DOHH2 (cell line): ENCODE measurements around the gene HS3ST4.
"Not testable (repeated sequence)": the region's sequence is repeated elsewhere in the genome, so short reads cannot be mapped to it uniquely, and the experiment has no call there.

Source experiments
- H3F3A ChIP-seq: fragments of 200-600 bp; sonication (generic), shearing (Covaris generic); 2 replicates; pipeline ENCODE4 v1.6.0; 2016; ENCODE audit warnings: antibody characterized with exemption, mild to moderate bottlenecking; ENCODE audit not compliant: control insufficient read depth, insufficient read depth
- H3K27ac ChIP-seq: fragments of 200-600 bp; sonication (generic); 2 replicates; pipeline ENCODE4 v1.5.1; 2014; ENCODE audit warnings: low read depth, mild to moderate bottlenecking, low read length, moderate library complexity
- H3K27me3 ChIP-seq: fragments of 200-600 bp; sonication (generic); 2 replicates; pipeline ENCODE4 v1.6.1; 2014; ENCODE audit warnings: mild to moderate bottlenecking, low read length, mixed read lengths; ENCODE audit not compliant: control insufficient read depth
- H3K36me3 ChIP-seq: fragments of 200-600 bp; sonication (generic); 2 replicates; pipeline ENCODE4 v1.6.1; 2014; ENCODE audit warnings: mild to moderate bottlenecking, low read length, moderate library complexity, mixed read lengths; ENCODE audit not compliant: control insufficient read depth
- H3K4me1 ChIP-seq: fragments of 200-600 bp; sonication (generic); 2 replicates; pipeline ENCODE4 v1.6.1; 2014; ENCODE audit warnings: mild to moderate bottlenecking, low read length, mixed read lengths; ENCODE audit not compliant: control insufficient read depth
- H3K4me2 ChIP-seq: fragments of 200-600 bp; sonication (generic); 2 replicates; pipeline ENCODE4 v1.6.0; 2014; ENCODE audit warnings: mild to moderate bottlenecking, low read length, moderate library complexity
- H3K4me3 ChIP-seq: fragments of 200-600 bp; sonication (generic); 2 replicates; pipeline ENCODE4 v1.5.1; 2014; ENCODE audit warnings: mild to moderate bottlenecking, low read length, mixed read lengths
- H3K79me2 ChIP-seq: fragments of 200-600 bp; sonication (generic); 2 replicates; pipeline ENCODE4 v1.6.1; 2014; ENCODE audit warnings: mild to moderate bottlenecking, low read length, mixed read lengths; ENCODE audit not compliant: control insufficient read depth
- H3K9me2 ChIP-seq: fragments of 200-600 bp; sonication (generic); replicated peaks from 2 replicates; pipeline ENCODE4 v1.6.1; 2014; ENCODE audit warnings: mild to moderate bottlenecking, low read length, mixed read lengths; ENCODE audit not compliant: control insufficient read depth
- H3K9me3 ChIP-seq: fragments of 200-600 bp; sonication (generic); 2 replicates; pipeline ENCODE4 v1.6.1; 2014; ENCODE audit warnings: antibody characterized with exemption, low read length, mixed read lengths; ENCODE audit not compliant: control insufficient read depth, insufficient read depth
- H4K20me1 ChIP-seq: fragments of 200-600 bp; sonication (generic); 2 replicates; pipeline ENCODE4 v1.6.0; 2014; ENCODE audit warnings: low read depth, mild to moderate bottlenecking, antibody characterized with exemption, low read length, moderate library complexity; ENCODE audit not compliant: control insufficient read depth, insufficient read depth
- EZH2phosphoT487 ChIP-seq: fragments of 200-600 bp; sonication (generic); IDR thresholded peaks from 2 replicates; pipeline ENCODE4 v1.6.1; 2017; ENCODE audit warnings: borderline replicate concordance, mild to moderate bottlenecking, antibody characterized with exemption, low read length, moderate library complexity, mixed read lengths
- TF ChIP-seq, protein P1 (sequence below): fragments of 200-600 bp; sonication (generic); IDR thresholded peaks from one replicate; pipeline ENCODE4 v1.5.1; 2014; ENCODE audit warnings: antibody characterized with exemption, mild to moderate bottlenecking, low read depth, low read length; ENCODE audit not compliant: poor library complexity, severe bottlenecking

The HS3ST4 gene

DNA sequence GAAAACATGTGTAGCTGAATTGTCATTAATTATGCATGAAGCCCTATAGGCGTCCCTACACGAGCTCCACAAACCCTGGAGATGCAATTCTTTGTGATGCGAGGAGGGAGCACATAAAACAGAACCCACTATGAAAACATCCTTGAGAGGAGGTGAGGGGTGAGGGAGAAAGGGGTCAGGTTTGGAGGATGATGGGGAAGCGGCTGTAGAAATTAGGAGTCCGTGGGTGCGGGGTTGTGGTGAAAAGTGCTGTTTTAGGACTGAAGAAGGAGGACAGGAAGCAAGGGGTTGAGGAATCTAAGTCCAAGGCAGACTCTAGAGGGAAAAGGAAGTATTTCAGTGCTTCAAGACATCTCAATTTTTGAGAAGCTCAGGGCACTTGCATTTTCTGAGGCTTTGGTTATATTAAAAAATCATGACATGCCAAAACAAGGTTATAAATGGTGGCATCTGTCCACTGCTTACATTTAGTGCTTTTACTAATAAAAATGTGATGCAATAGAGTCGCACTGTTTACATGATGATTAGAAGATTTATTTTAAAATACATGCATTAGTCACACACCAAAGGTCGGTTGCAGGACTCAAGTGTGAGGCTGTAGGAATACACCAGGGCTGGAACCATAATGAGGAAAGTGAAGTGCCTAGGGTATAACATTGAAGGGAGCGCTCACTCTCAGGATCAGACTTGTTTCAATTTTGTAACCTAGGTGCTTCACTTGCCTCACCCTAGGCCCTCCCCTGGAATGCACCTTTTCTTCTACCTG is 379.5 kb downstream of the HS3ST4 start:
- TF ChIP-seq, protein P1, sequence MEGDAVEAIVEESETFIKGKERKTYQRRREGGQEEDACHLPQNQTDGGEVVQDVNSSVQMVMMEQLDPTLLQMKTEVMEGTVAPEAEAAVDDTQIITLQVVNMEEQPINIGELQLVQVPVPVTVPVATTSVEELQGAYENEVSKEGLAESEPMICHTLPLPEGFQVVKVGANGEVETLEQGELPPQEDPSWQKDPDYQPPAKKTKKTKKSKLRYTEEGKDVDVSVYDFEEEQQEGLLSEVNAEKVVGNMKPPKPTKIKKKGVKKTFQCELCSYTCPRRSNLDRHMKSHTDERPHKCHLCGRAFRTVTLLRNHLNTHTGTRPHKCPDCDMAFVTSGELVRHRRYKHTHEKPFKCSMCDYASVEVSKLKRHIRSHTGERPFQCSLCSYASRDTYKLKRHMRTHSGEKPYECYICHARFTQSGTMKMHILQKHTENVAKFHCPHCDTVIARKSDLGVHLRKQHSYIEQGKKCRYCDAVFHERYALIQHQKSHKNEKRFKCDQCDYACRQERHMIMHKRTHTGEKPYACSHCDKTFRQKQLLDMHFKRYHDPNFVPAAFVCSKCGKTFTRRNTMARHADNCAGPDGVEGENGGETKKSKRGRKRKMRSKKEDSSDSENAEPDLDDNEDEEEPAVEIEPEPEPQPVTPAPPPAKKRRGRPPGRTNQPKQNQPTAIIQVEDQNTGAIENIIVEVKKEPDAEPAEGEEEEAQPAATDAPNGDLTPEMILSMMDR = no peak
- no peak for TF ChIP-seq EZH2phosphoT487
- H3K4me3 ChIP-seq = no peak overlapping the region
- H3K27me3 ChIP-seq = no peaks in the 10 kb centered on the region
- H3F3A ChIP-seq = no peaks in the 10 kb centered on the region
- H3K79me2 ChIP-seq = no peaks in the 10 kb centered on the region
- H3K9me2 ChIP-seq = no peaks in the 10 kb centered on the region
- no peaks in the 10 kb centered on the region for H3K4me1 ChIP-seq
- no peaks in the 10 kb centered on the region for H4K20me1 ChIP-seq
- no peaks in the 10 kb centered on the region for H3K36me3 ChIP-seq
- no peak overlapping the region for H3K4me2 ChIP-seq
- no peak overlapping the region for H3K27ac ChIP-seq
- no peaks in the 10 kb centered on the region for H3K9me3 ChIP-seq

DNA sequence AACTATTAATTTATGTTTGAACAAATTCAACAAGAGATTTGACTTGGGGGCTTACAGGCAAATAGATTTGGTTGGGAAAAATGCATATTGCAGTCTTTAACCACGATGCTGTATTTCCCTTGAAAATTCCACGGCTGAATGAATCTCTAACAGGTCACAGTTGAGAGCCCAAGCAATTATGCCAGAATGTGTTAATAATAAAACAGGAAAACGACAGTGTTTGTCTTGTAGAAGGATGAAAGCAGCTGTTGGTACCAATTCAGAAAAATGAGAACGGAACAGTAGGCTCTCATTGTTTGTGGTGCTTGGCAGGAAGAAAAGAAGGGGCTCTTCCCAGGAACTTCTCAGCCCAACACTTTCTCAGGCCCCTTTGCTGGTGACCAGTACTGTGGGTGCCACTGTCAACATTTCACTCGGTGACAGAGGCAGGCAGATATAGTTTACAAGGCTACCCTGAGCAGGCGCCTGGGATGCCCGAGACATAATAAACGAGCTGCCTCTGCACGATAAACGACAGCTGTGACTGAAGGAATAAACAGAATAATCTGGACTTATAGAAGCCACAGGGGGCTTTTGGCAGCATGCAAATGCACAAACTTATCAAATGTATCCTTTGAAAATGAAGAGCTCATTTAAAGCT is 387.1 kb downstream of the HS3ST4 start:
- Histone ChIP-seq H3K4me1 (no peaks in the 10 kb centered on the region), H4K20me1 (no peaks in the 10 kb centered on the region), H3K9me3 (no peaks in the 10 kb centered on the region), H3K4me3 (no peak overlapping the region), H3K27me3 (no peaks in the 10 kb centered on the region), H3K79me2 (no peaks in the 10 kb centered on the region), H3K27ac (no peak overlapping the region), H3K9me2 (no peaks in the 10 kb centered on the region), H3K4me2 (no peak overlapping the region), H3F3A (no peaks in the 10 kb centered on the region), H3K36me3 (no peaks in the 10 kb centered on the region)
- TF ChIP-seq EZH2phosphoT487 = no peak

DNA sequence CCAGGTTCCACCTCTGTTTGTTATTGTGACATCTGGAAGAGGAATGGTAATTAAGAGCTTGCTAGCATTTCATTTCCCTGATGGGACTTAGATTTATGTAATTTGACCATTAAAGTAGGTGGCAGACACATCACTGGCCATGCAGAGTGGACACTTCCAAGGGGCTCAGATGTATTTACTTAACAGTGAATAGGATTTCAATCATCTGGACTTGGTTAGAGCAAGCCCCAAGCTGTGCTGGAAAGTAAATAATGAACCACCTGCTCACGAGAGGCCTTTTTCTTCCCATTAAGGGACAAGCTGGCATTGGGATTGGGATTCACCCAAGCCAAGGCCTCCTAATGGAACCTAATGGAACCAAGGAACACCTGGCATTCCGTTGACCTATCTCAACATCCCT is 395.3 kb downstream of the HS3ST4 start:
- no peaks in the 10 kb centered on the region for H3K79me2 ChIP-seq
- TF ChIP-seq EZH2phosphoT487 = no peak
- TF ChIP-seq, protein P1 = no peak
- no peak overlapping the region for H3K4me3 ChIP-seq
- H3F3A ChIP-seq = no peaks in the 10 kb centered on the region
- H3K27ac ChIP-seq = no peak overlapping the region
- no peaks in the 10 kb centered on the region for H3K36me3 ChIP-seq
- no peaks in the 10 kb centered on the region for H3K27me3 ChIP-seq
- no peaks in the 10 kb centered on the region for H4K20me1 ChIP-seq
- no peak overlapping the region for H3K4me2 ChIP-seq
- H3K4me1 ChIP-seq = no peaks in the 10 kb centered on the region
- H3K9me2 ChIP-seq = no peaks in the 10 kb centered on the region
- H3K9me3 ChIP-seq = no peaks in the 10 kb centered on the region

DNA sequence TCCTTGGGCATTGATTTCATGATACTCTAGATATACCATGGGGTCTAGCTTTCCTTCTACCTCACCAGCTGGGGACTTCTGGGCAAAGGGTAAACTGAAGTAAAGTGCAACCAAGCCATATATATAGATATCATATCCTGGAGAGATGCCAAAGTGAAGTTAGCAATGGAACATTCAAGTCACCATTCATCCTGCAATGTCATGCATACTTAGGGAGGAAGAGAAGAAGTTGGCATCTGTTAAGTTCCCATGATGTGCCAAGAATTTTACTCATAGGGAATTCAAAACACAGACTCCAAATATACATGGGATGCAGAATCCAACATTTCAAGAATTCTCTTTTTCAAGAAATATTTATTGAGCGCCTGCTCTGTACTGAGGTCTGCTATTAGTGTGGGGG is 399.8 kb downstream of the HS3ST4 start:
- Histone ChIP-seq H3K27me3 (no peaks in the 10 kb centered on the region), H3K9me2 (no peaks in the 10 kb centered on the region), H4K20me1 (no peaks in the 10 kb centered on the region), H3K27ac (no peak overlapping the region), H3K36me3 (no peaks in the 10 kb centered on the region), H3K4me1 (no peaks in the 10 kb centered on the region), H3F3A (no peaks in the 10 kb centered on the region), H3K4me3 (no peak overlapping the region), H3K9me3 (no peaks in the 10 kb centered on the region), H3K4me2 (no peak overlapping the region), H3K79me2 (no peaks in the 10 kb centered on the region)
- TF ChIP-seq, protein P1 = no peak
- no peak for TF ChIP-seq EZH2phosphoT487

DNA sequence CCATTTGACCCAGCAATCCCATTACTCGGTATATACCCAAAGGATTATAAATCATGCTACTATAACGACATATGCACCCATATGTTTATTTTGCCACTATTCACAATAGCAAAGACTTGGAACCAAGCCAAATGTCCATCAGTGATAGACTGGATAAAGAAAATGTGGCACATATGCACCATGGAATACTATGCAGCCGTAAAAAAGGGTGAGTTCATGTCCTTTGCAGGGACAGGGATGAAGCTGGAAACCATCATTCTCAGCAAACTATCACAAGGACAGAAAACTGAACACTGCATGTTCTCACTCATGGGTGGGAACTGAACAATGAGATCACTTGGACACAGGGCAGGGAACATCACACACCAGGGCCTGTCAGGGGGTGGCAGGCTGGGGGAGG is 406.4 kb downstream of the HS3ST4 start:
- H3K4me2 ChIP-seq, H3K4me3 ChIP-seq, H4K20me1 ChIP-seq, H3K36me3 ChIP-seq, H3K9me2 ChIP-seq, H3K4me1 ChIP-seq, H3K9me3 ChIP-seq, H3K27ac ChIP-seq, H3K79me2 ChIP-seq, H3K27me3 ChIP-seq, H3F3A ChIP-seq: not testable (repeated sequence)
